GM21576 (cell line): ENCODE measurements around the gene FTH1.
"Not testable (repeated sequence)": the region's sequence is repeated elsewhere in the genome, so short reads cannot be mapped to it uniquely, and the experiment has no call there.

Experiments
- ATAC-seq: cut with Tn5 transposase; IDR thresholded peaks from one replicate; pipeline ENCODE4 v1.9.1; 2021; ENCODE audit warnings: mild to moderate bottlenecking, moderate library complexity; ENCODE audit not compliant: unreplicated experiment

FTH1 gene

GRCh38 chr11:61967116-61967923 is at the start of gene FTH1:
TSS of gene FTH1 (minus strand) at chr11:61967634. CDS start at chr11:61967425, 209 bp downstream.
- ATAC-seq: peak; percentile 40

GRCh38 chr11:62015615-62016014 is 48.2 kb upstream of the FTH1 start:
- ATAC-seq: no peak

- ATAC-seq: no peak
Measured at GRCh38 chr11:62013537-62014476, 46.4 kb upstream of the FTH1 start.

- no peak for ATAC-seq
Measured at GRCh38 chr11:62012832-62013461, 45.5 kb upstream of the FTH1 start.

- ATAC-seq: no peak
Measured at GRCh38 chr11:62012451-62012831, 45.0 kb upstream of the FTH1 start.

- no peak for ATAC-seq
Measured at GRCh38 chr11:62011881-62012280, 44.4 kb upstream of the FTH1 start.

- no peak for ATAC-seq
Measured at GRCh38 chr11:62010935-62011528, 43.6 kb upstream of the FTH1 start.

- ATAC-seq: no peak
Measured at GRCh38 chr11:62008193-62008592, 40.8 kb upstream of the FTH1 start.

GRCh38 chr11:62004473-62004872 is 37.0 kb upstream of the FTH1 start:
- no peak for ATAC-seq

GRCh38 chr11:62002283-62002682 is 34.8 kb upstream of the FTH1 start:
- not testable (repeated sequence) for ATAC-seq

GRCh38 chr11:62001450-62002191 is 34.2 kb upstream of the FTH1 start:
- no peak for ATAC-seq

GRCh38 chr11:62000539-62001446 is 33.4 kb upstream of the FTH1 start:
- no peak for ATAC-seq

- ATAC-seq: no peak
Measured at GRCh38 chr11:61999141-61999975, 31.9 kb upstream of the FTH1 start.

- no peak for ATAC-seq
Measured at GRCh38 chr11:61996933-61997332, 29.5 kb upstream of the FTH1 start.

- no peak for ATAC-seq
Measured at GRCh38 chr11:61994981-61995380, 27.5 kb upstream of the FTH1 start.

GRCh38 chr11:61985869-61986268 is 18.4 kb upstream of the FTH1 start:
- no peak for ATAC-seq

GRCh38 chr11:61983419-61983818 is 16.0 kb upstream of the FTH1 start:
- no peak for ATAC-seq

- ATAC-seq: no peak
Measured at GRCh38 chr11:61980783-61981541, 13.5 kb upstream of the FTH1 start.
